H9 (cell line): ENCODE results near the gene LILRA6. TPM values are rescaled to one million over a fixed set of nuclear protein-coding genes. Genes with fewer than 3 reads are reported as not detected.
"Not testable (repeated sequence)": the region's sequence is repeated elsewhere in the genome, so short reads cannot be mapped to it uniquely, and the experiment has no call there.

Experiments
- DNase-seq: peaks from one replicate; pipeline ENCODE4 v3.0.0-alpha.2; 2017
- H2AFZ ChIP-seq: one replicate; pipeline ENCODE4 v1.6.1; 2013; ENCODE audit warnings: mild to moderate bottlenecking, low read length, control low read depth, moderate library complexity
- H2AK5ac ChIP-seq: 2 replicates; pipeline ENCODE4 v1.6.1; 2013; ENCODE audit warnings: low read length, control low read depth, mixed read lengths; ENCODE audit not compliant: insufficient read length
- H2BK120ac ChIP-seq: one replicate; pipeline ENCODE4 v1.6.1; 2013; ENCODE audit warnings: low read depth, mild to moderate bottlenecking, low read length, control low read depth, inconsistent platforms; ENCODE audit not compliant: poor library complexity, severe bottlenecking
- H2BK12ac ChIP-seq: 2 replicates; pipeline ENCODE4 v1.6.1; 2013; ENCODE audit warnings: low read length, control low read depth, mixed read lengths, low read depth; ENCODE audit not compliant: insufficient read length
- H2BK15ac ChIP-seq: 2 replicates; pipeline ENCODE4 v1.6.1; 2013; ENCODE audit warnings: low read depth, low read length, control low read depth
- H2BK20ac ChIP-seq: one replicate; pipeline ENCODE4 v1.6.1; 2013; ENCODE audit warnings: low read depth, mild to moderate bottlenecking, low read length, control low read depth, inconsistent platforms; ENCODE audit not compliant: poor library complexity, severe bottlenecking
- H2BK5ac ChIP-seq: 2 replicates; pipeline ENCODE4 v1.6.1; 2013; ENCODE audit warnings: low read length, control low read depth, mixed read lengths; ENCODE audit not compliant: insufficient read length
- H3K14ac ChIP-seq: 2 replicates; pipeline ENCODE4 v1.6.1; 2013; ENCODE audit warnings: low read length, control low read depth; ENCODE audit not compliant: insufficient read depth
- H3K18ac ChIP-seq: 2 replicates; pipeline ENCODE4 v1.6.1; 2013; ENCODE audit warnings: low read depth, mild to moderate bottlenecking, mixed read lengths, low read length, control low read depth; ENCODE audit not compliant: insufficient read length
- H3K23ac ChIP-seq: 2 replicates; pipeline ENCODE4 v1.6.1; 2013; ENCODE audit warnings: low read length, control low read depth, mixed read lengths, low read depth; ENCODE audit not compliant: insufficient read length
- H3K23me2 ChIP-seq: 2 replicates; pipeline ENCODE4 v1.6.1; 2013; ENCODE audit warnings: low read depth, mild to moderate bottlenecking, mixed read lengths, low read length, control low read depth; ENCODE audit not compliant: insufficient read length, poor library complexity, severe bottlenecking
- H3K27ac ChIP-seq: 2 replicates; pipeline ENCODE4 v1.5.1; 2013; ENCODE audit warnings: low read length, control low read depth, mixed read lengths, low read depth; ENCODE audit not compliant: insufficient read length
- H3K27me3 ChIP-seq: 2 replicates; pipeline ENCODE4 v1.6.1; 2013; ENCODE audit warnings: low read length, control low read depth, inconsistent platforms; ENCODE audit not compliant: insufficient read depth
- H3K4ac ChIP-seq: 2 replicates; pipeline ENCODE4 v1.6.1; 2013; ENCODE audit warnings: low read depth, mild to moderate bottlenecking, control low read depth, inconsistent platforms, low read length, moderate library complexity
- H3K4me1 ChIP-seq: 2 replicates; pipeline ENCODE4 v1.6.1; 2013; ENCODE audit warnings: low read length, control low read depth, inconsistent platforms; ENCODE audit not compliant: insufficient read depth
- H3K4me2 ChIP-seq: 2 replicates; pipeline ENCODE4 v1.6.1; 2013; ENCODE audit warnings: low read length, control low read depth, mixed read lengths; ENCODE audit not compliant: insufficient read length, insufficient read depth
- H3K56ac ChIP-seq: 2 replicates; pipeline ENCODE4 v1.6.1; 2013; ENCODE audit warnings: low read depth, mild to moderate bottlenecking, mixed read lengths, low read length, control low read depth; ENCODE audit not compliant: insufficient read length
- H3K79me1 ChIP-seq: 2 replicates; pipeline ENCODE4 v1.6.1; 2013; ENCODE audit warnings: low read depth, mild to moderate bottlenecking, moderate library complexity, low read length, control low read depth, inconsistent platforms; ENCODE audit not compliant: insufficient read depth, poor library complexity, severe bottlenecking
- H3K79me2 ChIP-seq: 2 replicates; pipeline ENCODE4 v1.6.1; 2013; ENCODE audit warnings: low read length, control low read depth, inconsistent platforms; ENCODE audit not compliant: insufficient read depth
- H3K9ac ChIP-seq: 2 replicates; pipeline ENCODE4 v1.6.1; 2013; ENCODE audit warnings: low read length, control low read depth, mixed read lengths; ENCODE audit not compliant: insufficient read length; ENCODE audit errors: extremely low read depth
- H3K9me3 ChIP-seq: one replicate; pipeline ENCODE4 v1.6.1; 2013; ENCODE audit warnings: low read depth, low read length, inconsistent platforms; ENCODE audit not compliant: control insufficient read depth
- H3T11ph ChIP-seq: one replicate; pipeline ENCODE4 v1.6.1; 2013; ENCODE audit warnings: mild to moderate bottlenecking, low read length, control low read depth, inconsistent platforms
- H4K20me1 ChIP-seq: one replicate; pipeline ENCODE4 v1.6.1; 2013; ENCODE audit not compliant: control insufficient read depth, insufficient read length, insufficient read depth
- H4K5ac ChIP-seq: 2 replicates; pipeline ENCODE4 v1.6.1; 2013; ENCODE audit warnings: low read depth, mild to moderate bottlenecking, mixed read lengths, low read length, control low read depth; ENCODE audit not compliant: insufficient read length
- H4K8ac ChIP-seq: replicated peaks from 2 replicates; pipeline ENCODE4 v1.6.1; 2013; ENCODE audit warnings: low read length, control low read depth, mixed read lengths, low read depth; ENCODE audit not compliant: insufficient read length
- H4K91ac ChIP-seq: 2 replicates; pipeline ENCODE4 v1.6.1; 2013; ENCODE audit warnings: low read depth, mild to moderate bottlenecking, moderate library complexity, mixed read lengths, low read length, control low read depth; ENCODE audit not compliant: insufficient read length
- H3K27ac Mint-ChIP-seq, 3 experiments: 2 replicates in 2 of 3; 3 replicates in 1 of 3; pipeline ENCODE4 v1.8.0; 2020 to 2021; ENCODE audit warnings: mixed read lengths in 3 of 3, mild to moderate bottlenecking in 1 of 3, moderate library complexity in 1 of 3
- H3K27me3 Mint-ChIP-seq: 2 replicates; pipeline ENCODE4 v1.8.0; 2021; ENCODE audit warnings: low read depth, mild to moderate bottlenecking, moderate library complexity, mixed read lengths
- H3K36me3 Mint-ChIP-seq, 3 experiments: 2 replicates in 2 of 3; 3 replicates in 1 of 3; pipeline ENCODE4 v1.8.0; 2020 to 2021; ENCODE audit warnings: low read depth in 3 of 3, mixed read lengths in 3 of 3; ENCODE audit not compliant: insufficient read depth in 1 of 3
- H3K4me1 Mint-ChIP-seq, 2 experiments: 2 replicates each; pipeline ENCODE4 v1.8.0; 2020; ENCODE audit warnings: mixed read lengths in 2 of 2
- H3K4me3 Mint-ChIP-seq, 2 experiments: 2 replicates in 1 of 2; 3 replicates in 1 of 2; pipeline ENCODE4 v1.8.0; 2020 to 2021; ENCODE audit warnings: mild to moderate bottlenecking in 2 of 2, mixed read lengths in 2 of 2, moderate library complexity in 1 of 2
- H3K9me3 Mint-ChIP-seq, 2 experiments: 2 replicates in 1 of 2; 3 replicates in 1 of 2; pipeline ENCODE4 v1.8.0; 2020; ENCODE audit warnings: mild to moderate bottlenecking in 2 of 2, mixed read lengths in 2 of 2, moderate library complexity in 1 of 2
- CTCF ChIP-seq: fragments of 200-600 bp; sonication (generic); conservative IDR thresholded peaks from 3 replicates; pipeline ENCODE4 v1.8.0; 2021; ENCODE audit warnings: antibody characterized with exemption, mild to moderate bottlenecking
- WGBS: extraction: QIAGEN DNeasy Blood & Tissue Kit; methylation state at CpG from one replicate; pipeline ENCODE4 v1.1.7; 2013; ENCODE audit warnings: missing lambda C conversion rate, low lambda C conversion rate, mixed read lengths; ENCODE audit not compliant: insufficient read length; ENCODE audit errors: extremely low coverage; 5-methylcytosine and 5-hydroxymethylcytosine counted together
- total RNA-seq: library from RNA; stranded (reverse); gene quantifications from 2 replicates; pipeline ENCODE4 v1.2.1, GENCODE V29; 2021

LILRA6 gene
- total RNA-seq, 1 experiment from 2014 or later = not detected

DNA sequence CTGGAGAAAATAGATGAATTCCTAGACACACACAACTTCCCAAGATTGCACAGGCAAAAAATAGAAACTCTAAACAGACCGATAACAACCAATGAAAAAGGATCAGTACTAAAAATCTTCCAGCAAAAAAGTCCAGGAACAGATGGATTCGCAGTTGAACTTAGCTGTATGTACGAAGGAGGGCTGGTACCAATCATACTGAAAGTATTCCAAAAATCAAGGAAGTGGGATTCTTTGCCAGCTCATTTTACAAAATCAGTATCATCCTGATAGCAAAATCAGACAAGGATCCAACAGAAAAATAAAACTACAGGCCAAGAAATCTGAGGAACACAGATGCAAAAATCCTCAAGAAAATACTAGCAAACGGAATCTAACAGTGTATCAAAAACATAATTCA is 44.9 kb upstream of the LILRA6 start:
- Histone ChIP-seq H4K8ac (no peak overlapping the region), H2BK15ac (no peak overlapping the region), H3K27ac (no peak overlapping the region), H4K20me1 (no peaks in the 10 kb centered on the region), H2BK12ac (no peak overlapping the region), H3K9ac (no peak overlapping the region), H4K5ac (no peak overlapping the region), H2AFZ (no peak overlapping the region), H3K4me1 (no peaks in the 10 kb centered on the region), H3K23me2 (no peaks in the 10 kb centered on the region), H3K14ac (no peak overlapping the region), H4K91ac (no peak overlapping the region), H3K4me2 (no peak overlapping the region), H3K79me2 (no peaks in the 10 kb centered on the region), H2BK5ac (no peak overlapping the region), H3K56ac (no peak overlapping the region), H3K9me3 (no peaks in the 10 kb centered on the region), H3K18ac (no peak overlapping the region), H3K79me1 (no peaks in the 10 kb centered on the region), H2BK120ac (no peak overlapping the region), H3K23ac (no peak overlapping the region), H2AK5ac (no peak overlapping the region), H3K4ac (no peak overlapping the region), H3T11ph (no peak overlapping the region), H3K27me3 (no peaks in the 10 kb centered on the region), H2BK20ac (no peak overlapping the region)
- no peak for TF ChIP-seq CTCF
- WGBS = no CpG with 5 or more reads among the region's 4 CpGs
- Mint-ChIP-seq H3K27ac (no peak overlapping the region), H3K36me3 (no peaks in the 10 kb centered on the region), H3K4me1 (peaks cover 0 to 16% of the 10 kb centered on the region in 2 experiments; a peak in 2 of 4 replicates), H3K27me3 (peaks cover 32% of the 10 kb centered on the region), H3K4me3 (no peak overlapping the region), H3K9me3 (peaks cover 0 to 57% of the 10 kb centered on the region in 2 experiments; a peak in 2 of 5 replicates)
- no peak for DNase-seq

DNA sequence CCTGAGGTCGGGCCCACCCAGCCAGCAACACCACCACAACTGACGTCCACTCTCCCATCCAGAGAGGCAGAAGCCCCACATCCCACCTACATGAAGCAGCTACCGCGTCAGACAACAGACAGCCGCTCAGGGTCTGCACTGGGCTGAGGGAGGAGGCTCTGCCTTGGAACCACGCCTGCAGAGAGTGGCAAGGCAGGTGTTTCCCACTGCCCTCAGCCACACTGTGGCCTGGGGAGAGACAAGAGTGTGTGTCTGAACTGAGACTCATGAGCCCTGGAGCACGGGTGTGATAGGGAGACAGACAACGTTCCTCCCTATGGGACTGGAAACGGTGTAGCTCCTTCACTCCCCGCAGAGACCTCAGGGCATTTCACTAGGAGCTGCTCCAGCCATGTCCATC is 43.7 kb upstream of the LILRA6 start:
- H3K9me3 Mint-ChIP-seq = peaks cover 0 to 66% of the 10 kb centered on the region in 2 experiments; a peak in 2 of 5 replicates
- H3K4ac ChIP-seq, H4K5ac ChIP-seq, H2AK5ac ChIP-seq, H3T11ph ChIP-seq, H2BK20ac ChIP-seq, DNase-seq, H3K4me3 Mint-ChIP-seq, H3K4me2 ChIP-seq, H3K79me2 ChIP-seq, H4K91ac ChIP-seq, H4K20me1 ChIP-seq, H3K56ac ChIP-seq, H3K9me3 ChIP-seq, H2BK5ac ChIP-seq, H3K4me1 ChIP-seq, H3K27me3 ChIP-seq, H3K14ac ChIP-seq, H3K27ac Mint-ChIP-seq, H2AFZ ChIP-seq, H3K9ac ChIP-seq, H3K23ac ChIP-seq, H3K36me3 Mint-ChIP-seq, H2BK120ac ChIP-seq, H3K79me1 ChIP-seq, H2BK15ac ChIP-seq, H3K18ac ChIP-seq, H2BK12ac ChIP-seq, H4K8ac ChIP-seq, H3K23me2 ChIP-seq, H3K27ac ChIP-seq: not testable (repeated sequence)
- H3K4me1 Mint-ChIP-seq = peaks cover 0 to 16% of the 10 kb centered on the region in 2 experiments; a peak in 2 of 4 replicates
- peaks cover 34% of the 10 kb centered on the region for H3K27me3 Mint-ChIP-seq
- no CpG with 5 or more reads among the region's 10 CpGs for WGBS
